Neuron (in vitro differentiated cells): ENCODE measurements around the gene ASAP2.

ENCODE experiments used
- H2AFZ ChIP-seq: one replicate; pipeline ENCODE4 v1.6.1; 2013; ENCODE audit warnings: low read depth, mild to moderate bottlenecking, inconsistent platforms, low read length, moderate library complexity
- H3K27me3 ChIP-seq: one replicate; pipeline ENCODE4 v1.6.1; 2013; ENCODE audit warnings: low read length; ENCODE audit not compliant: insufficient read depth
- H3K36me3 ChIP-seq: one replicate; pipeline ENCODE4 v1.6.1; 2013; ENCODE audit warnings: low read length; ENCODE audit not compliant: insufficient read depth
- H3K4me1 ChIP-seq: one replicate; pipeline ENCODE4 v1.6.1; 2013; ENCODE audit warnings: low read length; ENCODE audit not compliant: insufficient read depth
- H3K4me3 ChIP-seq: 2 replicates; pipeline ENCODE4 v1.5.1; 2013; ENCODE audit warnings: mild to moderate bottlenecking, low read length, moderate library complexity
- H3K9me3 ChIP-seq: one replicate; pipeline ENCODE4 v1.6.1; 2013; ENCODE audit warnings: low read length

Gene ASAP2

DNA sequence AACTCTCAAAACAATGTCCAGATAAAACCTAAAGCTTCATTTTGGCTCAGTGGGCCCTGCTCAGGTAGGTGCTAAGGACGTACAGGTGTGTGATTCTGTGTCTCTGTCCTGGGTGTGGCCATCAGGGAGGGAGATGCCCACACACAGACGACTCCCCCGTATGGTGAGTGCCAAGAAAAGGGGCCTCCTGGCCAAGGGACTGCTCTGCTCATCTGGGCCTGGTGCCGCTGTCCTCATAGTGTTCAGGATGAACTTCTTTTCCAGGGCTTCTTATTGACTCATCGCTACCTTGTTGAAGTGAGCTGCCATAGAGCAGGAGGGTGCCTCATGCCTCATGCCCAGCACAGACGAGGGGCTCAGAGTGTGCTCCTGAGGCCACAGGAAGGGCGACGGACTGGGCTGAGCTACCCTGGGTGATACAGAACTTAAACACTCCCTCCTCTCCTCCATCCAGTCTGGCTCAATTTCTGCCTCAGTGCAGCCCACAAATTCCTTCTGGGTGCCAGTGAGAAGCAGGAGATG is 158.9 kb downstream of the ASAP2 start:
- no peaks in the 10 kb centered on the region for H3K4me1 ChIP-seq
- no peaks in the 10 kb centered on the region for H3K27me3 ChIP-seq
- H3K4me3 ChIP-seq: no peak overlapping the region
- H2AFZ ChIP-seq: no peak overlapping the region
- H3K36me3 ChIP-seq: peaks cover 90% of the 10 kb centered on the region
- no peaks in the 10 kb centered on the region for H3K9me3 ChIP-seq

DNA sequence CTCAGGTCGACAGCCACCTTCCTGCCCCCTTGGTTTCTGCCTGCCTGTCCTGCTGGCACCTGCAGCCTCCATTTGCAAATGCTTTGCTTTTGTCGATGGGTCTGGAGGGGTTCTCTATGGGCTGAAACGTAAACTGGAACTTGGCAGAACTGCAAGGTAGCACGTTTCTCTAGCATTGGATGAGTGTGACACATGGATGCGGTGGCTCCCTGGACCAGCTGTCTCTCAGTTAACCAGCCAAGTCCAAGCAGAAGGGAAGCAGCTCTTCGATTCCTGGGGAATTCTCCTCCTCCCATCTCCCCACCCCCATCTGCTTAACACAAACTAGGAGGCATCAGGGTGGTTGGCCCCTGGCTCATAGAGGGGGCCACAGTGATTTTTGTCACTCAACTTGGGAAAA is 159.4 kb downstream of the ASAP2 start:
- H3K4me1 ChIP-seq: no peaks in the 10 kb centered on the region
- H3K9me3 ChIP-seq: no peaks in the 10 kb centered on the region
- H3K36me3 ChIP-seq: peaks cover 92% of the 10 kb centered on the region
- H3K4me3 ChIP-seq: no peak overlapping the region
- no peak overlapping the region for H2AFZ ChIP-seq
- no peaks in the 10 kb centered on the region for H3K27me3 ChIP-seq

DNA sequence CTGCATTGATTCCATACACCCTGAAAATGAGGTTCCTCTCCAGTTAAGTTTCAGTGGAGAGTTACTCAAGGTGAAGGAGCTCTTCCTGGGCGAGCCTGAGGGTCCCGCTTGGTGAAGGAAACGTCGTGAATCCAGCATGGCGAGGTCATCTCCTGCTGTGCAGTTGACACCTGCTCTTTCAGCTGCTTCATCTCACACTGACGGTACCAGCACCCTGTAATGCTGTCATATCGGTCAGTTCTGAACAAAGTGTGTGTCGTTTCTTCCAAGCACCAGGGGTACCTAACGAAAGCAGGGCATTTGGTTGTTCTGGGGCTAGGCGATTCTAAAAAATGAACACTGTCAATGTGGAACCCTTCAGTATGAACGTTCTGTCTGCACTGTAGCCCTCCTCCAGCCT is 164.1 kb downstream of the ASAP2 start:
- Histone ChIP-seq H3K9me3 (no peaks in the 10 kb centered on the region), H3K4me1 (no peaks in the 10 kb centered on the region), H2AFZ (no peak overlapping the region), H3K36me3 (peaks cover 79% of the 10 kb centered on the region), H3K27me3 (no peaks in the 10 kb centered on the region), H3K4me3 (no peak overlapping the region)

DNA sequence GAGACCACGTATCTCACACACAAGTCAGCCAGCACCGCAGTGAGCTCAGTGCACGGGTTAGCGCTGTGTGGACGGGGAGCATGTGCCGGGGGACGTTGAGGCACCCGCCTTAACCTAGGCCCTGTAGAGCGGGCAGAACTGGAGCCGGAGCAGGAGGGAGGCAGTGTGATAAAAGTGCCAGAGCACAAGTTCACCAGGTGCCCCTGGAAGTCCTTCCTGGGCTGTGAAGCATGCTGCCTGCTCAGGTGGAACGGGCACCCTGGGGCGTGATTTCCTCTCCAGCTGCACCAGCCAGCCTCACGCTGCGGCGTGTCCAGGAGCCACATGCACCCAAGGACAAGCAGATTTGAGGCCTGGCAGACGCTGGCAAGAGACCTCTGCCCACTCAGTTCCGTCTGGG is 166.4 kb downstream of the ASAP2 start:
- H3K36me3 ChIP-seq: peaks cover 82% of the 10 kb centered on the region
- H3K4me1 ChIP-seq: no peaks in the 10 kb centered on the region
- no peak overlapping the region for H3K4me3 ChIP-seq

DNA sequence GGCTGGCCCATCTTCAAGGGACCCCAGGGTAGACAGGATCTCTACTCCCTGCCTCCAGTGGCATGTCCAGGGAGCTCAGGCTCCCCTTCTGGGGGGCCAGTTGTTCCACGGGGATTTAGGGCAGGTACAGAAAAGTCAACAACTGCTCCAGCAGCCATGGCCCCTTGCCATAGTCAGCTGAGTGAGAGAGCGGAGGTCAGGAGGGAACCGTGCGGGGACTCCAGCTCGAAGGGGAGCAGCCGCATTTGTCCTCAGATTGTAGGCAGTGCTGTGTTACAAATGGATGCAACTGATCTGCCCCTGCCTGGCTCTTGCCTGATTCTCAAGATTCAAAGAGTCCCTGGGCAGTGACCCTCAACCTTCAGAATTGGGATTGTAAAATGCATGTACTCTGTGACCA is 166.9 kb downstream of the ASAP2 start:
- H3K36me3 ChIP-seq: peaks cover 82% of the 10 kb centered on the region

More for the DNA sequence above, 166.4 kb downstream of the ASAP2 start:
- H3K9me3 ChIP-seq: no peaks in the 10 kb centered on the region
- H2AFZ ChIP-seq: no peak overlapping the region
- no peaks in the 10 kb centered on the region for H3K27me3 ChIP-seq

DNA sequence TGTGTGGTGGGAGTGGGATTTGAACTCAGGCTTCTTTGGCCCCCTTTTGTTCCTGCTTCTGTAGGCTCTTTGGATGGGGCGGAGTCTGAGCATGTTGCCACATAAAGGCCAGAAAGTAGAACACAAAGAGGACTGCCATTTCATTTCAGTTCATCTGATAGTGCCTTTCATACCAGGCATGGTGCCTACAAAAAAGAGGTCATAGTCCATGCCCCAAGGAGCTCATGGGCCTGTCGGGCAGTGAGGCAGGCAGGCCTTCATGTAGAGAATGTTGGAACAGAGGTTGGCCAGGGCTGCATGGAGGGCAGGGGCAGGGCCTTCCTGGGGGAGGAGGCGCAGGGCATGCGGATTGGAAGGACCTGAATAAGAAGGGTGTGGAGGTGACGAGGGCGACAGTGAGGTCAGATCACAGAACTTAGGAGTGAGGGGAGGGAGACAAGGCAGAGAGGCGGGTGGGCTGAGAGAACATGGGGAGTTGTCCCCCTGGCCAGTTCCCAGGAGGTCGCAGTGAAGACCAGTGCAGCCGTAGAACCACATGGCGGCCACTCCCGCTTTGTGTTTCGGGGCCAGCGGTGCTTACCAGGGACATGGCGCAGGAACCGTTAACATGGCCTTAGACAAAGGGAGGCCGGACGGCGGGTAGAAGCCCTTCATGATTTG is 167.6 kb downstream of the ASAP2 start:
- no peaks in the 10 kb centered on the region for H3K27me3 ChIP-seq
- H2AFZ ChIP-seq: no peak overlapping the region
- no peaks in the 10 kb centered on the region for H3K9me3 ChIP-seq
- H3K4me3 ChIP-seq: no peak overlapping the region
- H3K36me3 ChIP-seq: peaks cover 84% of the 10 kb centered on the region
- H3K4me1 ChIP-seq: no peaks in the 10 kb centered on the region

More for the DNA sequence above, 166.9 kb downstream of the ASAP2 start:
- no peaks in the 10 kb centered on the region for H3K27me3 ChIP-seq
- no peak overlapping the region for H2AFZ ChIP-seq
- H3K4me3 ChIP-seq: no peak overlapping the region
- H3K4me1 ChIP-seq: no peaks in the 10 kb centered on the region
- H3K9me3 ChIP-seq: no peaks in the 10 kb centered on the region

DNA sequence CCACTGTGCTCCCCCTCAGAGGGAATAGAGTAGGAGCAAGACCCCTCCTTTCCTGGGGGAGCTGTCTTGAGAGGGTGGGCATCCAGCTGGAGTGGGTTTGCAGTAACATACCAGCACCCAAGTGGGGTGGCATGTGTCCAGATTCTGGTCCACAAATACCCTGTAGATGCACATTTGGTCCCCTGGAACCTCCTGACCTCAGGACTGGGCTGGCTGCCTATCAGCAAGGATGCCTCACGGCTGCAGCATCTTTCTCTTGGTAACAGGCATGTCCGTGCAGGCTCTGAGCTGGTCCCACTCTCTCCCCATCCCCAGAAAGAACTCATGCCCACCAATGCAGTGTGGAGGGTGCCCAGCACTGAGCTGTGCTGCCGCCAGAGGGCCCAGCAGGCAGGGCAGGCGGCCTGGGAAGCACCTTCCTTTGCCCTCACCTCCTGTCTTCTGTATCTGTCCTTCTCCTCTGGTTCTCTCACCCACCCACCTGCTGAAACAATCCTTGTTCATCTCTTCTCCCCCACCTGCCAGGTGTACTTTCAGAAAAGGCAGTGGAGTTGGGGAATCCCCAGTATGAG is 169.3 kb downstream of the ASAP2 start:
- no peaks in the 10 kb centered on the region for H3K4me1 ChIP-seq
- H3K4me3 ChIP-seq: no peak overlapping the region
- H3K9me3 ChIP-seq: no peaks in the 10 kb centered on the region
- H3K27me3 ChIP-seq: no peaks in the 10 kb centered on the region
- no peak overlapping the region for H2AFZ ChIP-seq
- peaks cover 73% of the 10 kb centered on the region for H3K36me3 ChIP-seq

DNA sequence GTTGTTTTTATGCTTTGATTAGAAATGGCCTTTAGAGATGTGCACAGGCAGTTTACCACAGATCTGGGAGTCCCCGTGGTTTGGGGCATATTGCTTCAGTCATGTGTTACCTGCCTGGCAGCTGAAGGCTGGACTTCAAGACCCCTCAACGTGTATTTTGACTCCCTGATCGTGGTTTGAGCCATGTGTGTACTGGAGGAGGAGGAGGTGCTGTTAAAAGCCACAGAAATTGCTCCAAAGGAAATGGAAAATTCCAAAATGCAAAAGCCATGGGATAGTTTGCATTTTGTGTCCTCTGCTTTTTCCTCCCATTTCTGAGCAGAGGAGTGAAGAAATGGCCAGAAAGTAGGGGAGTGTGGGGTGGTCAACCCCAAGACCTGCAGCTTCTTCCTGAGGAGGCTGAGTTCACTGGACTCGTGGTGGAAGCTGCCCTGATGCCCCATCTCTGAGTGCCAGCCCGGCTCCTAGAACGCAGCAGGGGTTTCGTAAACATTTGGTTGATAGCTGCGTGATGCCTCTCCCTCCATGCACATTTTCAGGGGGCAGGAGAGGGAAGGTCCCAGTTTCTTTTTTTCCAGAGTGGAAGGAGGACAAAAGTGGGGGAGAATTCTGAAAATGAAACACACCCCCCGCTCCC is 171.0 kb downstream of the ASAP2 start:
- Histone ChIP-seq H3K27me3 (no peaks in the 10 kb centered on the region), H2AFZ (no peak overlapping the region), H3K4me1 (no peaks in the 10 kb centered on the region), H3K4me3 (no peak overlapping the region), H3K9me3 (no peaks in the 10 kb centered on the region), H3K36me3 (peaks cover 71% of the 10 kb centered on the region)

DNA sequence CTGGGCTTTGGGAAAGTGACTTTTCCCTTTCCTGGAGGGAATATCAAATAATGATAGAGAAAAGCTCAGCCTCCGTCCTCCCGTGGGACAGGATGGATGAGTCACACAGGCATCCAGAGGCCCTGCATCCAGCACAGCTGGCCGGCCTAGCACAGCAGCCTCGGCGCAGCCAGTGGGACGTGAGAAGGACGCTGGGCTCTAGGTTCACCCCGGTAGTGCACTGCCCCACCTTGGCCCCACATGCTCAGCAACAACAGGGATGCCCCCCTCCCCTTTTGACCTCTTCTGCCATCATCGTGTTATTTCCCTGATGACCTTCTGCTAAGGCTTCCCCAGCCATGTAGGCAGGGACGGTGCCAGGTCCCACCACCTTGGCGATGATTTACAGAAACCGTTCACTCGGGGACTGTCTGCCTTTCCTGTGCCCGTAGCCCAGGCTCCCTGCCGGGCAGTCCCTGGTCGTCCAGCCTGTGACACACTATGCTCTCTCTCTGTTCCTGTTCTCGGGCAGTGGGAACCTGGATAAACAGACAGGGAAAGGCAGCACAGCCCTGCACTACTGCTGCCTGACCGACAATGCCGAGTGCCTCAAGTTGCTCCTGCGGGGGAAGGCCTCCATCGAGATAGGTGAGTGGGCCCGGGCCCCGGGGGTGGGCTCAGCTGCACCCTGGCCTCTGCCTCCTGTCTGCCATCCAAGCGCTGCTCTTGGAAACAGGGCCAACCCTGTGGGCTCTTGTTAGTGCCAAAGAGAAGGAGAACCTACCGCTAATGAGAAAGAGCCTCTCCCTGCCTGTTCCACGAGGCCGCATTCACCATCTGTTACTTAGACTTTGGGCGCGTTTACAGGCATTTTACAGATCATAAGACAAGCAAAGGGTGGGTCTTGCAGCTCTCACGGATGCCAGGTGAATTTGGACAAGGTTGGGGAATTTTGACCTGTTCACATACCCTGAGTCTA is 172.1 kb downstream of the ASAP2 start:
- H3K4me3 ChIP-seq: no peak overlapping the region
- no peaks in the 10 kb centered on the region for H3K4me1 ChIP-seq
- peaks cover 74% of the 10 kb centered on the region for H3K36me3 ChIP-seq
- H3K27me3 ChIP-seq: no peaks in the 10 kb centered on the region
- H3K9me3 ChIP-seq: no peaks in the 10 kb centered on the region
- no peak overlapping the region for H2AFZ ChIP-seq

DNA sequence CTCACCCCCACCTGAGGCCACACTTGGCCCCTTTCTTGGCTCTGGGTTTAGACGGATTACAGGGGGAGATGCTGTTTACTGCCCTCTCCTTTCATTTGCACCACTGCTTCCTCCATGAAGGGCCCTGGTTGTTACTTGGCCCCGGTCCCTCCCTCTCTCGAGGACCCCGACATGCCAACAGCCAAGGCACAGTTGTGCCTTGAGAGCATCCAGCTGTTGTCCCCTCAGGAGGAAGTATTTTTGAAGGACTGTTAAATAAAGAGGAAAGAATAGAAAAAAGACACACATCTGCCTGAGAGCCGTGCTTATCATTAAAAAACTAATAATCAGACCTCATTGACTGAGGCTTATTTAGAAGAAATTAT is 172.8 kb downstream of the ASAP2 start:
- H3K9me3 ChIP-seq: no peaks in the 10 kb centered on the region
- H3K27me3 ChIP-seq: no peaks in the 10 kb centered on the region
- H3K4me1 ChIP-seq: no peaks in the 10 kb centered on the region
- no peak overlapping the region for H2AFZ ChIP-seq
- H3K4me3 ChIP-seq: no peak overlapping the region
- peaks cover 75% of the 10 kb centered on the region for H3K36me3 ChIP-seq

DNA sequence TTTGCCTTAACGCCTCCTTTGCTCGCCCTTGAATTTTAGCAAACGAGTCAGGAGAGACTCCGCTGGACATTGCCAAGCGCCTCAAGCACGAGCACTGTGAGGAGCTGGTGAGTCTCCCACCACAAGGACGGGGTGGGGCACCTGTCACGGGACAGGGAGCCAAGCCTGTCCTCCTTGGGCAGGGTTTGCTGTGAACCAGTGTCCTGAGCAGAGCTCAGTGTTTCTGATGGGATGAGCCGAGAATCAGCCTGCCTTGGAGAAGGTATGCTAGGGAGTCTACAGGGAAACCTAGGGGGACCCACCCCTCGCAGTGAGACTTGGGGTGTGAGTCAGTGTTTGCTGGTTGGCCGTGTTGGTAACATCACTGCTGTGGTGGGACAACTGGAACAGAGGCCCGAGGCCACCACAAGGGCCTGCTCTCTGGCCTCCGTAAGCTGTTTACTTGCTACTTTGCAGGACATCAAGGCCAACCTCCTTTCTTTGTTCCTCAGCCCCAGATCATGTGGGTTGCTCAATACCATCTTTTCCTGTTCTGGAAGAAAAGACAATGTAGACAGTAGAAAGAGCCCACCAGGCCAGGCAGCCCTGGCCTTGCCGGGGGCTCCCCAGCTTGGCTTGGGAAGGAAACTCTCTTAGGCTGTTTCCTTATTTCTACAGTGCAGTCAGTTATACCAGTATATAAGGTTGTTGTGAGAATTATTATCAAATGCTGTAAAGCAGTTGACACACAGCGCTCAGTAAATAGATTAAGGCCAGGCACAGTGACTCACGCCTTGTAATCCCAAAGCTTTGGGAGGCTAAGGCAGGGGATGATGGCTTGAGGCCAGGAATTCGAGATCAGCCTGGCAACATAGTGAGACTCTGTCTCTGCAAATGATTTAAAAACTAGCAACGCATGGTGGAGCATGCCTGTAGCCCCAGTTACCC is 174.4 kb downstream of the ASAP2 start:
- Histone ChIP-seq H3K27me3 (no peaks in the 10 kb centered on the region), H3K36me3 (peaks cover 79% of the 10 kb centered on the region), H3K4me3 (no peak overlapping the region), H3K9me3 (no peaks in the 10 kb centered on the region), H3K4me1 (no peaks in the 10 kb centered on the region), H2AFZ (no peak overlapping the region)

DNA sequence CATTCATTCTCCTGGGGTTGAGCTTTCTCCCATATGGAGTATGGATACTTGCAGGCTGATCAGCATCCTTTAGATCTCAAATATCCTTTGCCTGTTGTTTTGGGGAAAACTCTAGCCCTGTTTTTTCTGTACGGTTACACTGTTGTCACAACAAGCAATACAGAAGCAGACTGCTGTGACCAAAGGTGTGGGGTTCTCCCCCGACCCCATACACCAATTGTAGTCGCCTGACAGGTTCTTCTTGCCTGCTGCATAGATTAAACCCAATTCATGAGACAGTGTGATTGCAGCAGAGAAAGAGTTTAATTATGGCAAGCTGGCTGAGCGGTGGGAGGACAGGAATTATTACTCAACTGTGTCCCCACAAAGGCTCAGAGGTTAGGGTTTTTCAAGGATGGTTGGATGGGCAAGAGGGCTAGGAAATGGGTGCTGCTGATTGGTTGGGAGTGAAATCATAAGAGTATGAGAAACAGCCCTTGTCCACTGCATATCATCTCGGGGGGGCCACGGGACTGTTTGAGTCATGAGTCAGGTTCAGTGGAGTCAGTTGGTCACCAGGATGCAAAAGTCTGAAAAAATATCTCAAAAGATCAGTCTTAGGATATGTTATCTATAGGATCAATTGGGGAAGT is 176.1 kb downstream of the ASAP2 start:
- no peaks in the 10 kb centered on the region for H3K4me1 ChIP-seq
- H3K4me3 ChIP-seq: no peak overlapping the region
- no peaks in the 10 kb centered on the region for H3K9me3 ChIP-seq
- H2AFZ ChIP-seq: no peak overlapping the region
- H3K36me3 ChIP-seq: peaks cover 75% of the 10 kb centered on the region
- H3K27me3 ChIP-seq: no peaks in the 10 kb centered on the region
